NCI-H1105 treated with DMSO at 0.1 percent for 48 hours (cell line): ENCODE data around the gene ANKHD1.
"Not testable (repeated sequence)": the region's sequence is repeated elsewhere in the genome, so short reads cannot be mapped to it uniquely, and the experiment has no call there.

ENCODE experiments used
- DNase-seq: peaks from one replicate; lab custom pipeline; 2025; lab: John Stamatoyannopoulos, UW

Gene ANKHD1

GRCh38 chr5:140381351-140381750, 20.3 kb upstream of the ANKHD1 start:
- no peak for DNase-seq

- DNase-seq = no peak
Observed at GRCh38 chr5:140381972-140382371, 19.7 kb upstream of the ANKHD1 start.

- no peak for DNase-seq
Observed at GRCh38 chr5:140382866-140383265, 18.8 kb upstream of the ANKHD1 start.

- DNase-seq = no peak
Observed at GRCh38 chr5:140383300-140383699, 18.3 kb upstream of the ANKHD1 start.

- no peak for DNase-seq
Observed at GRCh38 chr5:140388052-140388451, 13.6 kb upstream of the ANKHD1 start.

- no peak for DNase-seq
Observed at GRCh38 chr5:140391312-140391711, 10.3 kb upstream of the ANKHD1 start.

GRCh38 chr5:140391732-140392131, 9.9 kb upstream of the ANKHD1 start:
- no peak for DNase-seq

GRCh38 chr5:140393738-140394137, 7.9 kb upstream of the ANKHD1 start:
- no peak for DNase-seq

GRCh38 chr5:140398379-140398811, 3.2 kb upstream of the ANKHD1 start:
- no peak for DNase-seq

GRCh38 chr5:140399979-140400729, 1.5 kb upstream of the ANKHD1 start:
- no peak for DNase-seq

GRCh38 chr5:140400730-140401361, 787 bp upstream of the ANKHD1 start:
- DNase-seq = peak; percentile 90

- DNase-seq = peak; percentile 0
Observed at GRCh38 chr5:140402258-140403074, 833 bp downstream of the ANKHD1 start.

- no peak for DNase-seq
Observed at GRCh38 chr5:140403613-140404012, 2.0 kb downstream of the ANKHD1 start.

- no peak for DNase-seq
Observed at GRCh38 chr5:140408750-140409241, 7.2 kb downstream of the ANKHD1 start.

- no peak for DNase-seq
Observed at GRCh38 chr5:140413230-140413629, 11.6 kb downstream of the ANKHD1 start.

GRCh38 chr5:140417235-140417634, 15.6 kb downstream of the ANKHD1 start:
- DNase-seq = no peak

GRCh38 chr5:140418862-140419520, 17.4 kb downstream of the ANKHD1 start:
- no peak for DNase-seq

- no peak for DNase-seq
Observed at GRCh38 chr5:140420226-140420570, 18.6 kb downstream of the ANKHD1 start.

GRCh38 chr5:140420665-140421361, 19.2 kb downstream of the ANKHD1 start:
- no peak for DNase-seq

- not testable (repeated sequence) for DNase-seq
Observed at GRCh38 chr5:140421375-140421774, 19.7 kb downstream of the ANKHD1 start.

GRCh38 chr5:140423609-140424008, 22.0 kb downstream of the ANKHD1 start:
- no peak for DNase-seq

- no peak for DNase-seq
Observed at GRCh38 chr5:140424135-140424534, 22.5 kb downstream of the ANKHD1 start.
